Measurements from ENCODE around the gene ZG16. TPM values are rescaled to one million over a fixed set of nuclear protein-coding genes. Genes with fewer than 3 reads are reported as not detected.
A peak's percentile ranks its signal among the peaks of the same experiment; 100 is the strongest.
"Not testable (repeated sequence)": the region's sequence is repeated elsewhere in the genome, so short reads cannot be mapped to it uniquely, and the experiment has no call there.

ZG16 gene
- polyA plus RNA-seq, 1 donor: not detected

- no peak for DNase-seq
Observed at GRCh38 chr16:29789775-29790182, 11.7 kb downstream of the ZG16 start.

- peak; percentile 100 for DNase-seq
Observed at GRCh38 chr16:29790183-29790948, 12.3 kb downstream of the ZG16 start, which contains the start of gene KIF22. Gene KIF22 (plus strand): TSS chr16:29790751. CDS start chr16:29790760, 9 bp downstream.

GRCh38 chr16:29790949-29791844 is 13.1 kb downstream of the ZG16 start:
- DNase-seq: peak; percentile 13

- DNase-seq: no peak
Observed at GRCh38 chr16:29791845-29792807, 14.1 kb downstream of the ZG16 start.

GRCh38 chr16:29793153-29793552 is 15.1 kb downstream of the ZG16 start:
- DNase-seq: not testable (repeated sequence)

GRCh38 chr16:29794231-29794710 is 16.2 kb downstream of the ZG16 start:
- DNase-seq: no peak

GRCh38 chr16:29802416-29802935 is 24.4 kb downstream of the ZG16 start:
- DNase-seq: no peak

- no peak for DNase-seq
Observed at GRCh38 chr16:29804020-29804419, 26.0 kb downstream of the ZG16 start.

GRCh38 chr16:29804455-29805231 is 26.6 kb downstream of the ZG16 start:
- DNase-seq: no peak

GRCh38 chr16:29805232-29806098 is 27.4 kb downstream of the ZG16 start:
- DNase-seq: peak; percentile 96

- DNase-seq: peak; percentile 87
Observed at GRCh38 chr16:29806099-29806579, 28.1 kb downstream of the ZG16 start, which contains the start of gene MAZ. Gene MAZ (plus strand): TSS chr16:29806529. CDS start chr16:29806702, 173 bp downstream.

- peak; percentile 67 for DNase-seq
Observed at GRCh38 chr16:29806641-29807425, 28.8 kb downstream of the ZG16 start.

GRCh38 chr16:29807426-29808218 is 29.6 kb downstream of the ZG16 start:
- DNase-seq: peak; percentile 87

- no peak for DNase-seq
Observed at GRCh38 chr16:29808219-29808900, 30.3 kb downstream of the ZG16 start.

- no peak for DNase-seq
Observed at GRCh38 chr16:29809031-29809747, 31.1 kb downstream of the ZG16 start.

GRCh38 chr16:29809850-29810698 is 32.0 kb downstream of the ZG16 start:
- no peak for DNase-seq
